ENCODE results near the gene RPGRIP1L. TPM values are rescaled to one million over a fixed set of nuclear protein-coding genes. Genes with fewer than 3 reads are reported as not detected.

The RPGRIP1L gene
- total and polyA plus RNA-seq, 2 of the 8 experiments (the other 6 are each of a cell fraction or from before 2014, with no cell fraction given), result 4.0 to 13.7 TPM

DNA sequence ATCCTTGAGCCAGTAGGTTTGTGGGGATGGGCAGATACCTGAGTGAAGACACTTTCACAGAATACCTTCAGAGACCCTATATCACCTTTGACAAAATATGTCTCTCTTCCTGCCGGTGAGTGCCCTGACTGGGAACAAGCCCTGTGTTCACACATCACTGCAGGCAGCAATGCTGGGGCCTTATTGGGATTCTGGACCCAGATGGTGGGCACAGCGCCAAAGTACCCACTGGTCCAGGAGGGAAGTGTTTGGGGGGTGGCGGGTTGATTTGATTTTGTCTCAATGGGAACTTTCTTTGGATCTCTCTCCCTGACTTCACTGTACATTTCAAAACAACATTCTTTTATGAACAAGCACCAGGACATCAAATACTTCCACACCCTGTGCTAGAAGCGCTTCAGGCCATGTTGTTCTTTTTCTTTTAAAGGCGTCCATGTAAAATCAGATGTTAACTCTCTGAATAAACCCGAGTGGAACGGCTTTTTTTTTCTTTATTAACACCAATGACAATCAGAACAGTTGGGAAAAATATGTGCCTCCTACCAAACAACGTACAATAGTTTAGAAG is 138.3 kb downstream of the RPGRIP1L start:
- Histone ChIP-seq H3K56ac (replicated peaks; ENCODE audit: insufficient read length, low read depth, low read length) (no peak overlapping the region), H2BK20ac (ENCODE audit: low read length) (no peak overlapping the region), H2AK5ac (ENCODE audit: low read depth, low read length) (no peak overlapping the region), H3K9me3 (ENCODE audit: insufficient read depth in 2 of 2, low read depth in 1 of 2, low read length in 1 of 2) (peaks cover 3 to 5% of the 10 kb centered on the region in 2 experiments; a peak in 1 of 4 replicates), H3K9ac (replicated peaks in 1 of 4; ENCODE audit: extremely low read depth in 1 of 4, low read depth in 3 of 4, low read length in 3 of 4) (no peak overlapping the region), H3K36me3 (ENCODE audit: control insufficient read depth in 2 of 4, insufficient read depth in 4 of 4, low read length in 3 of 4) (no peaks in the 10 kb centered on the region), H4K91ac (replicated peaks; ENCODE audit: insufficient read length, low read length) (no peak overlapping the region), H3K4me2 (ENCODE audit: insufficient read depth in 1 of 2, low read depth in 2 of 2, low read length in 2 of 2) (no peak overlapping the region), H4K5ac (ENCODE audit: insufficient read length, low read depth, low read length) (no peak overlapping the region), H2BK15ac (ENCODE audit: low read length) (no peak overlapping the region), H2BK12ac (ENCODE audit: low read depth, low read length) (no peak overlapping the region), H3K4ac (replicated peaks; ENCODE audit: insufficient read length, low read depth, low read length) (no peak overlapping the region), H2BK120ac (replicated peaks; ENCODE audit: low read depth, low read length) (no peak overlapping the region), H3K4me1 (replicated peaks in 1 of 4; ENCODE audit: control insufficient read depth in 3 of 4, insufficient read depth in 4 of 4, low read length in 3 of 4) (peaks cover 4 to 10% (median 6%) of the 10 kb centered on the region in 4 experiments), H3K79me2 (ENCODE audit: control insufficient read depth in 1 of 2, insufficient read depth in 2 of 2, low read length in 2 of 2) (no peaks in the 10 kb centered on the region), H3K4me3 (ENCODE audit: extremely low read depth in 1 of 4, insufficient read depth in 2 of 4, low read depth in 3 of 4, low read length in 4 of 4) (no peak overlapping the region), H3K14ac (ENCODE audit: insufficient read length) (no peak overlapping the region), H4K20me1 (replicated peaks in 1 of 2; ENCODE audit: control insufficient read depth in 1 of 2, insufficient read depth in 2 of 2, low read length in 2 of 2) (no peaks in the 10 kb centered on the region), H2BK5ac (ENCODE audit: low read depth, low read length) (no peak overlapping the region), H3K27me3 (replicated peaks in 1 of 4; ENCODE audit: control insufficient read depth in 3 of 4, extremely low read depth in 1 of 4, insufficient read depth in 3 of 4, low read length in 3 of 4) (no peaks in the 10 kb centered on the region), H3K23ac (ENCODE audit: insufficient read length) (no peak overlapping the region), H3K27ac (ENCODE audit: low read depth, low read length) (no peak overlapping the region), H4K8ac (ENCODE audit: extremely low read depth, insufficient read depth, low read length) (no peak overlapping the region), H3K23me2 (ENCODE audit: low read depth, low read length) (no peaks in the 10 kb centered on the region), H2AFZ (ENCODE audit: low read length) (no peak overlapping the region), H3K18ac (ENCODE audit: extremely low read depth, low read length) (no peak overlapping the region), H3K79me1 (ENCODE audit: low read depth, low read length) (no peaks in the 10 kb centered on the region)
- WGBS, 2 experiments (ENCODE audit: extremely low coverage in 1 of 2, insufficient coverage in 1 of 2, insufficient read length in 1 of 2, insufficient replicate concordance in 2 of 2, low coverage in 1 of 2, low lambda C conversion rate in 2 of 2, missing lambda C conversion rate in 1 of 2), result 85% methylated on average over 8 of the region's 8 CpGs; no CpG with 5 or more reads in 1 of the 2 experiments
- DNase-seq (ENCODE audit: low read depth in 1 of 2, low spot score in 2 of 2) (no peak), FAIRE-seq (no peak)
- CTCF ChIA-PET (ENCODE audit: partially characterized antibody), result no interaction called here
- POLR2A ChIA-PET (ENCODE audit: partially characterized antibody), result no interaction called here
- TF ChIP-seq, protein P1, sequence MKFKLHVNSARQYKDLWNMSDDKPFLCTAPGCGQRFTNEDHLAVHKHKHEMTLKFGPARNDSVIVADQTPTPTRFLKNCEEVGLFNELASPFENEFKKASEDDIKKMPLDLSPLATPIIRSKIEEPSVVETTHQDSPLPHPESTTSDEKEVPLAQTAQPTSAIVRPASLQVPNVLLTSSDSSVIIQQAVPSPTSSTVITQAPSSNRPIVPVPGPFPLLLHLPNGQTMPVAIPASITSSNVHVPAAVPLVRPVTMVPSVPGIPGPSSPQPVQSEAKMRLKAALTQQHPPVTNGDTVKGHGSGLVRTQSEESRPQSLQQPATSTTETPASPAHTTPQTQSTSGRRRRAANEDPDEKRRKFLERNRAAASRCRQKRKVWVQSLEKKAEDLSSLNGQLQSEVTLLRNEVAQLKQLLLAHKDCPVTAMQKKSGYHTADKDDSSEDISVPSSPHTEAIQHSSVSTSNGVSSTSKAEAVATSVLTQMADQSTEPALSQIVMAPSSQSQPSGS (IDR thresholded peaks at IDR 0.05; ENCODE audit: low read length), result no peak
- TF ChIP-seq RBBP5 (IDR thresholded peaks at IDR 0.05; ENCODE audit: borderline replicate concordance, low read depth, low read length) (no peak), POLR2AphosphoS5 (IDR thresholded peaks at IDR 0.05; ENCODE audit: low read depth, low read length) (no peak), CBX5 (IDR thresholded peaks at IDR 0.05; ENCODE audit: low read depth, low read length) (no peak), CHD1 (IDR thresholded peaks at IDR 0.05; ENCODE audit: low read depth, low read length) (no peak), EP300 (IDR thresholded peaks at IDR 0.05; ENCODE audit: borderline replicate concordance in 1 of 2, low read depth in 2 of 2, low read length in 2 of 2) (no peak), CHD2 (IDR thresholded peaks at IDR 0.05; ENCODE audit: low read length) (no peak), SRF (IDR thresholded peaks at IDR 0.05; ENCODE audit: low read depth, low read length) (no peak), SP1 (IDR thresholded peaks at IDR 0.05; ENCODE audit: low read depth, low read length) (no peak), TCF12 (IDR thresholded peaks at IDR 0.05; ENCODE audit: low read depth, low read length) (no peak), CEBPB (IDR thresholded peaks at IDR 0.05; ENCODE audit: low read depth, low read length) (no peak), CTBP2 (IDR thresholded peaks at IDR 0.05; ENCODE audit: borderline replicate concordance, insufficient read depth, insufficient read length, low read length) (no peak), RFX5 (IDR thresholded peaks at IDR 0.05; ENCODE audit: borderline replicate concordance, low read depth, low read length) (no peak)

Data from H1 (cell line).